ENCODE data around the gene GUCY1A2. TPM values are rescaled to one million over a fixed set of nuclear protein-coding genes. Genes with fewer than 3 reads are reported as not detected.
A peak's percentile ranks its signal among the peaks of the same experiment; 100 is the strongest.

Gene GUCY1A2
- total RNA-seq, 2 donors from 2014 or later = 3.7 to 5.3 TPM

GRCh38 chr11:106997227-106997626 lies 21.0 kb downstream of the GUCY1A2 start:
- no peaks in the 10 kb centered on the region for H3K36me3 Mint-ChIP-seq (ENCODE audit: low read depth)
- H3K27ac ChIP-seq (ENCODE audit: low read depth, low read length) = no peak overlapping the region
- WGBS, 2 experiments (ENCODE audit: insufficient coverage in 1 of 2, insufficient read length in 1 of 2) = 82 to 92% methylated on average over 2 to 3 of the region's 3 CpGs
- H3K27me3 Mint-ChIP-seq (ENCODE audit: insufficient read depth) = no peaks in the 10 kb centered on the region
- DNase-seq = no peak
- H3K27me3 ChIP-seq (ENCODE audit: control insufficient read depth, insufficient read depth, low read length, poor library complexity, severe bottlenecking) = no peaks in the 10 kb centered on the region
- no peak overlapping the region for H3K27ac Mint-ChIP-seq
- H3K4me1 ChIP-seq (ENCODE audit: control insufficient read depth, insufficient read depth, low read length) = no peaks in the 10 kb centered on the region
- no peak overlapping the region for H3K4me3 ChIP-seq (ENCODE audit: low read length)
- H3K4me1 Mint-ChIP-seq = no peaks in the 10 kb centered on the region
- no peaks in the 10 kb centered on the region for H3K36me3 ChIP-seq (ENCODE audit: control insufficient read depth, insufficient read depth, low read length)
- no peaks in the 10 kb centered on the region for H3K9me3 Mint-ChIP-seq
- H3K4me3 Mint-ChIP-seq = no peak overlapping the region
- no peak overlapping the region for H3K9ac ChIP-seq (ENCODE audit: extremely low read depth, low read length, poor library complexity, severe bottlenecking)
- no peak for TF ChIP-seq CTCF (conservative IDR thresholded peaks at IDR 0.05)
- no peaks in the 10 kb centered on the region for H3K9me3 ChIP-seq (ENCODE audit: control insufficient read depth, low read length)

GRCh38 chr11:106996691-106997090 lies 21.6 kb downstream of the GUCY1A2 start:
- Histone ChIP-seq H3K4me1 (ENCODE audit: control insufficient read depth, insufficient read depth, low read length) (no peaks in the 10 kb centered on the region), H3K27ac (ENCODE audit: low read depth, low read length) (no peak overlapping the region), H3K9me3 (ENCODE audit: control insufficient read depth, low read length) (no peaks in the 10 kb centered on the region), H3K27me3 (ENCODE audit: control insufficient read depth, insufficient read depth, low read length, poor library complexity, severe bottlenecking) (no peaks in the 10 kb centered on the region), H3K9ac (ENCODE audit: extremely low read depth, low read length, poor library complexity, severe bottlenecking) (no peak overlapping the region), H3K36me3 (ENCODE audit: control insufficient read depth, insufficient read depth, low read length) (no peaks in the 10 kb centered on the region), H3K4me3 (ENCODE audit: low read length) (no peak overlapping the region)
- DNase-seq = no peak
- Mint-ChIP-seq H3K4me1 (no peaks in the 10 kb centered on the region), H3K9me3 (no peaks in the 10 kb centered on the region), H3K27me3 (ENCODE audit: insufficient read depth) (no peaks in the 10 kb centered on the region), H3K36me3 (ENCODE audit: low read depth) (no peaks in the 10 kb centered on the region), H3K4me3 (no peak overlapping the region), H3K27ac (no peak overlapping the region)
- 92 to 100% methylated on average over 2 to 3 of the region's 3 CpGs for WGBS, 2 experiments (ENCODE audit: insufficient coverage in 1 of 2, insufficient read length in 1 of 2)
- TF ChIP-seq CTCF (conservative IDR thresholded peaks at IDR 0.05) = no peak

GRCh38 chr11:106990331-106990730 lies 27.9 kb downstream of the GUCY1A2 start:
- Histone ChIP-seq H3K36me3 (ENCODE audit: control insufficient read depth, insufficient read depth, low read length) (no peaks in the 10 kb centered on the region), H3K9ac (ENCODE audit: extremely low read depth, low read length, poor library complexity, severe bottlenecking) (no peak overlapping the region), H3K27me3 (ENCODE audit: control insufficient read depth, insufficient read depth, low read length, poor library complexity, severe bottlenecking) (no peaks in the 10 kb centered on the region), H3K4me3 (ENCODE audit: low read length) (no peak overlapping the region), H3K9me3 (ENCODE audit: control insufficient read depth, low read length) (no peaks in the 10 kb centered on the region), H3K27ac (ENCODE audit: low read depth, low read length) (peak overlapping the region; percentile 22), H3K4me1 (ENCODE audit: control insufficient read depth, insufficient read depth, low read length) (no peaks in the 10 kb centered on the region)
- Mint-ChIP-seq H3K36me3 (ENCODE audit: low read depth) (no peaks in the 10 kb centered on the region), H3K4me1 (no peaks in the 10 kb centered on the region), H3K27ac (no peak overlapping the region), H3K9me3 (no peaks in the 10 kb centered on the region), H3K4me3 (no peak overlapping the region), H3K27me3 (ENCODE audit: insufficient read depth) (no peaks in the 10 kb centered on the region)
- no peak for DNase-seq
- no peak for TF ChIP-seq CTCF (conservative IDR thresholded peaks at IDR 0.05)
- WGBS, 2 experiments (ENCODE audit: insufficient coverage in 1 of 2, insufficient read length in 1 of 2) = 94 to 100% methylated on average over 2 to 8 of the region's 10 CpGs

Measured in endodermal cell (in vitro differentiated cells).